Middle frontal gyrus (tissue), 1 donor: ENCODE measurements around the gene JPH2.

ENCODE experiments used
- DNase-seq: peaks from one replicate; pipeline ENCODE4 v3.0.0-alpha.2; 2015; ENCODE audit warnings: low spot score; ENCODE audit errors: extremely low spot score

The JPH2 gene

GRCh38 chr20:44102582-44102981 is 84.4 kb downstream of the JPH2 start:
- no peak for DNase-seq

GRCh38 chr20:44099832-44100231 is 87.2 kb downstream of the JPH2 start:
- no peak for DNase-seq

GRCh38 chr20:44098657-44099056 is 88.3 kb downstream of the JPH2 start:
- no peak for DNase-seq

- no peak for DNase-seq
Observed at GRCh38 chr20:44098256-44098630, 88.7 kb downstream of the JPH2 start.

- no peak for DNase-seq
Observed at GRCh38 chr20:44097521-44098255, 89.3 kb downstream of the JPH2 start.

- no peak for DNase-seq
Observed at GRCh38 chr20:44095831-44096230, 91.2 kb downstream of the JPH2 start.

GRCh38 chr20:44093249-44093582 is 93.8 kb downstream of the JPH2 start:
- no peak for DNase-seq

- no peak for DNase-seq
Observed at GRCh38 chr20:44092551-44093248, 94.3 kb downstream of the JPH2 start.

- DNase-seq, result no peak
Observed at GRCh38 chr20:44091026-44091425, 96.0 kb downstream of the JPH2 start.

- DNase-seq, result no peak
Observed at GRCh38 chr20:44089987-44090674, 96.9 kb downstream of the JPH2 start.

GRCh38 chr20:44087857-44088120 is 99.2 kb downstream of the JPH2 start:
- no peak for DNase-seq

- DNase-seq, result no peak
Observed at GRCh38 chr20:44087051-44087856, 99.7 kb downstream of the JPH2 start.

GRCh38 chr20:44085616-44086434 is 101.2 kb downstream of the JPH2 start:
- DNase-seq, result no peak

- no peak for DNase-seq
Observed at GRCh38 chr20:44084891-44085290, 102.1 kb downstream of the JPH2 start.

GRCh38 chr20:44084439-44084838 is 102.5 kb downstream of the JPH2 start:
- DNase-seq, result no peak

GRCh38 chr20:44083220-44083933 is 103.6 kb downstream of the JPH2 start:
- DNase-seq, result no peak

GRCh38 chr20:44081888-44082287 is 105.1 kb downstream of the JPH2 start:
- DNase-seq, result no peak

GRCh38 chr20:44081476-44081875 is 105.5 kb downstream of the JPH2 start:
- no peak for DNase-seq

GRCh38 chr20:44080646-44081267 is 106.2 kb downstream of the JPH2 start:
- DNase-seq, result peak; percentile 72

- no peak for DNase-seq
Observed at GRCh38 chr20:44080064-44080463, 106.9 kb downstream of the JPH2 start.
